HG03045 (cell line): ENCODE measurements around the gene INHA.

ENCODE experiments used
- ATAC-seq: cut with Tn5 transposase; IDR thresholded peaks from one replicate; pipeline ENCODE4 v1.9.1; 2021; ENCODE audit warnings: mild to moderate bottlenecking, moderate library complexity; ENCODE audit not compliant: unreplicated experiment

INHA gene

GRCh38 chr2:219608399-219608964 lies 36.4 kb downstream of the INHA start:
- ATAC-seq, result no peak

DNA sequence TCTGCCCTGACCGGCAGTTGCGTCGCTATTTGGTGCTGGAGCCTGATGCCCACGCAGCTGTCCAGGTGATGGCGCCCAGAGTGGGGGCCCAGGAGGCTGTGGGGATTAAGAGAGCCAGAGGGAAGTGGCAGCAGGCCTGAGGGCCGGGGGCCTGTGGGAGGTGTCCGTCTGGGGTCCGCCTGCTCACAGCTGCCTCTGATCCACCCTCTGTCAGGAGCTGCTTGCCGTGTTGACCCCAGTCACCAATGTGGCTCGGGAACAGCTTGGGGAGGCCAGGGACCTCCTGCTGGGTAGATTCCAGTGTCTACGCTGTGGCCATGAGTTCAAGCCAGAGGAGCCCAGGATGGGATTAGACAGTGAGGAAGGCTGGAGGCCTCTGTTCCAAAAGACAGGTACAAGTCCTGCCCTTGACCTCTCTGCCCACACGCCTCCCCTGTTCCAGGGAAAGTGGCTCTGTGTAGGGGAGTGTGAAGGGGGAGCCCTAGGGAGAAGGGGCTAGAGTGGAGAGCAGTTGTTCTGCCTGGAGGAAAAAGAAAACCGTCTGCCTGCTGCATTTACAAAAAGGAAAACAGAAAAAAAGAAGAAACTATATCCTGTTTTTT lies 37.1 kb downstream of the INHA start:
- no peak for ATAC-seq

- no peak for ATAC-seq
Observed at GRCh38 chr2:219611306-219611705, 39.2 kb downstream of the INHA start.

DNA sequence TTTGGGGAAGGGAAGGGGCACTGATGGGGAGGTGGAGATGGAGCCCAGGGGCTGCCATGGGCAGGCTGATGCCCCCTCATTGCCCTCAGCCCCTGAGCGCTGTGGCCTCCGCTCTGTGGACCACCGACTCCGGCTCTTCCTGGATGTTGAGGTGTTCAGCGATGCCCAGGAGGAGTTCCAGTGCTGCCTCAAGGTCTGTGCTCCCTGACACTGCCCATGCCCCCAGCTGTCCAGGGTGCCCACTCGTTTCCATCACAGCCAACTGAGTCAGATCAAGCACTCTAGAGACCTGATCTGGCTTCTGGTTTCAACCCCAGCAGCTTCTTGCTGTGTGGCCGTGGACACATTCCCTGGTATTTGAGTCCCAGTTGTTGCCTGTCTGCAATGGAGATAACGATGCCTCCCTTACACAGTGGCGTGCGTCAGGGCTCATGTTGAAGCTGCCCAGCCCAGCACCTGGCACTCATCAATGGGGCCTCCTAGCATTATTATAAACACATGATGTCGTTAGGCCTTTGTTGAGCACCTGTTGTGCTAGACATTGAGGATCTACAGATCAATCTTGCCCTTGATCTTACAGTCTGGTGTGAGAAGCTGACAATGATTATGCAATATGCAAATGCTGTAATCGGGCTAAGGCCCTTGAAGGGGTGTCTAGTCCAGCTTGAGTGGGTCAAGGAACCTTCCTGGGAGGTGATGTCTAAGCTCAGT lies 39.9 kb downstream of the INHA start:
- no peak for ATAC-seq

GRCh38 chr2:219612577-219613286 lies 40.6 kb downstream of the INHA start:
- no peak for ATAC-seq

DNA sequence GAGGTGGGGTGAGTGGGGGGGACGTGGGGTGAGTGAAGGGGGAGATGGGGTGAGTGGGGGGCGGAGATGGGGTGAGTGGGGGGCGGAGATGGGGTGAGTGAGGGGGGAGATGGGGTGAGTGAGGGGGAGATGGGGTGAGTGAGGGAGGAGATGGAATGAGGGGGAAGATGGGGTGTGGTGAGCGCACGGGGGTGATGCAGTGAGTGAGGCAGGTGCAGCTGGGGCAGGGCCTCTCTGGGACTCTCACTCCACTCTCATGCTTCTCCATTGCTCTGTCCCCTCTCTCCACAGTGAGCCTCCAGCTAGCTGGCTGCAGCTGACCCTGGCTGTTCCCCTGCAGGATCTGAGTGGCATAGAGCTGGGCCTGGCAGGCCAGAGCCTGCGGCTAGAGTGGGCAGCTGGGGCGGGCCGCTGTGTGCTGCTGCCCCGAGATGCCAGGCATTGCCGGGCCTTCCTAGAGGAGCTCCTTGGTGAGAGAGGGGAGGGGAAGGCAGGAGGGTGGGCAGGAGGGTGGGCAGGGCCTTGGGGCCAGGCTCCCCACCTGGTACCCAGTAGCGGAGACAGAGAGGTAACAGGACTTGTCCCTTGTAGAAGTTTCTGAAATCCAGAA lies 41.5 kb downstream of the INHA start:
- ATAC-seq, result no peak

- no peak for ATAC-seq
Observed at GRCh38 chr2:219614076-219614860, 42.2 kb downstream of the INHA start.

- no peak for ATAC-seq
Observed at GRCh38 chr2:219615036-219615435, 42.9 kb downstream of the INHA start.

- ATAC-seq, result no peak
Observed at GRCh38 chr2:219615894-219616293, 43.8 kb downstream of the INHA start.

DNA sequence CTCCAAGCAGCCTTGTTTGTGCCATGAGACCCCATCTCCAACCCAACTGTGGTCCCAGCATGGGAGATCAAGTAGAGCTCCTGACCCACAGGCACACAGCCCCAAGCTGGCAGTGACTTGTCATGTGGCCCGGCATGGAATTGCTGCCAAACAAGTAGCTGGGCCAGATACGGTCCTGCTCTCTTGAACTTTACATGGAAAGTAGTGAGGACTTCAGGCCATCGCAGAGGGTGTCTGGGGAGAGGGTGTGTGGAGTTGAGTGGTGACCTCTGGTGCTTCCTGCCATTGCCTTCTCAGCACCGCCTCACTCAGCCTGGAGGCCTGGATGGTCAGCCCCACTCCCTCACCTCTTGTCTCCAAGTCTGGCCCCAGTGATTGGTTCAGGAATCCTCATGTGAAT lies 44.4 kb downstream of the INHA start:
- no peak for ATAC-seq

DNA sequence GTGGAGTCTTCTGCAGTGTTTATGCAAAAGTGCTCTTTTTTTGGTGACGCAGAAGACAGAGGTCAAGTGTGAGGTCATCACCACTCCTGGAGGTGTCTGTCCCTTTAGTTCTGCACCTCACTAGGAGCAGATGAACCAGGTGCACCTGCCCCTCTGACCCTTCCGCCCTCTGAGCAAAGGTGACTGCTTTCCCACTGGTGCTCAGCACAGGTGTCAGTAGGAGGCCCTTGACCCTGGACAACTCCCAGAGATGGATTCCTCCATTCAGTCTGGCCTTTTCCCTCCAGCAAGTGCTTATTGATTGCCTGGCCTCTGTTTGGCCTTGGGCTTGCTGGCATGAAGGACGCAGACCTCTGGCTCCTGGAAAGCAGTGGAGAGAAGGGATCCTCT lies 46.6 kb downstream of the INHA start:
- no peak for ATAC-seq

- no peak for ATAC-seq
Observed at GRCh38 chr2:219619235-219619634, 47.1 kb downstream of the INHA start.

- ATAC-seq, result no peak
Observed at GRCh38 chr2:219620546-219620945, 48.4 kb downstream of the INHA start.

DNA sequence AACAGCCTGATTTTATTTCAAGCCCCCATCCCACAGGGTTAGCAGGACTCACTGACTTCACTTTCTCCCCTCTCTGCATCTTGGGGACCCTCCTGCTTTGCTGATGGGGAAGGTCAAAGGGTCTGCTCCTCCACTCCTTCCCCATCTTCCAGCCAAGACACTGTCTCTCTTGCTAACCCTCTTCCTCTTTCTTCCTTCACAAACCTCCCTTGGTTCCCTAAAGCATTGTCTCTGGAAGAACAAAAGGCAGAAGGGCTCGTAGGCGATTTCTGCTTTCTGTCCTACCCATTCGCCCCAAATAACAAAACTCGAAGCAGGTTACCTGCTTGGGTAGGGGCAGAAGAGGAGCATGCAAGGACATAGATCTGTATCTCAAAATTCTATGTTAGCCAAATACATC lies 49.8 kb downstream of the INHA start:
- ATAC-seq, result no peak

DNA sequence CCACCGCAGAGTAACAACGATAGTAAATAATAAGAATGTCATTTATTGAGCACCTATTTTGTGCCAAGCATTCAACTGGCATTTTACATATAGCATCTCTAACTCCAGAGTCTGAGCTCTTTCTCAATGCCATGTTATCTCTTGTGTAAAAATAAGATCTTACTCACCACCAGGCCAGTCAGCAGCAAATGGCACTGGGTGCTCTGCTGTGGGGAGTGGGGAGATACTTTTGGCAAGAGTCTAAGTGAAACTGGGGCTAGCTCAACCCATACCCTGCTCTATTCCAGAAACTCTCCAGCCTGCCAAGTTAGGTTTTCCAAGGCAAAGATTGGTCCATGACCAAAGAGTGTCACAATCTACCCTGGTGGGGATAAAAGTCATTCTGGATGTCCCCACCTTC lies 50.4 kb downstream of the INHA start:
- ATAC-seq, result no peak

DNA sequence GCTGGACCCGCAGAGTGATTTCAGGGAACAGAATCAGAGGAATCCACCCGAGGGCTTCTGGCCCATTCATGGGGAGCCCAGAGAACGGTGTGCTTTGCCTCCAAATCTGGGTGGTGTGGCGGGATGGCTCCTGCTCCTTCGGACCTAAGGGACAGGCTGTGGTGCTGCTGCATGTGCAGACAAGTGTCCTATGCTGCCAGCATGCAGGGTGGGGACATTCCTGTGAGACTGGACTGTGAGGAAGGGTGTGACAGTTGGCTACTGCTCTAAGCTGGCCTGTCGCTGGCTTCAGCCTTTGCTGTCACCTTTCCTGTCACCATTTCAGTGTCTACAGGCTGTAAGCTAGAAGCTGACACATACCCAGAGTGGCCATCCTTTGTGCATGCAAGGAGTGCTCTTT lies 52.5 kb downstream of the INHA start:
- no peak for ATAC-seq

DNA sequence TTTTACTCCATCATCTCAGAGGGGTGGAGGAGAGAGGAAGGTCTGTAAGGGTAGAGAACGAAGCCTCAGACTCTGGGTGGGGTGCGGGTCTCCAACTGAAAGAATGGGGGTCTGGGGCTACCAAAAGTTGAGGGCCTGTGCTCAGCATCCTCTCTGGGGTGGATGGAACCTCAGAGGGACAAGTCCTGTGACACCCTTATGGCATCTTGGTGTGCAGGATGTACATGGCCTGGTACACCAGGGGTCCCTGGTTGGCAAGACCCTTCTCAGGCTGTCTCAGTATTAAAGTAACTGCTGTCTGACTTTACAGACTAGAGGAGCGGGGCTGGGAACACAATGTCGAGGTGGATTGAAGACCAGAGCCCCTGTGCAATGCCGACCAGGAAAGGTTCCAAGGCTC lies 53.1 kb downstream of the INHA start:
- no peak for ATAC-seq
